SKM-1 treated with dmso at 0.1 percent for 144 hours (cell line): ENCODE results near the gene SPATA6.

Source experiments
- DNase-seq: peaks from one replicate; lab custom pipeline; 2025; ENCODE audit not compliant: unreplicated experiment; lab: John Stamatoyannopoulos, UW

Gene SPATA6

GRCh38 chr1:48258106-48258505, 213.9 kb downstream of the SPATA6 start:
- DNase-seq = no peak

GRCh38 chr1:48254254-48254653, 217.8 kb downstream of the SPATA6 start:
- DNase-seq = no peak

DNA sequence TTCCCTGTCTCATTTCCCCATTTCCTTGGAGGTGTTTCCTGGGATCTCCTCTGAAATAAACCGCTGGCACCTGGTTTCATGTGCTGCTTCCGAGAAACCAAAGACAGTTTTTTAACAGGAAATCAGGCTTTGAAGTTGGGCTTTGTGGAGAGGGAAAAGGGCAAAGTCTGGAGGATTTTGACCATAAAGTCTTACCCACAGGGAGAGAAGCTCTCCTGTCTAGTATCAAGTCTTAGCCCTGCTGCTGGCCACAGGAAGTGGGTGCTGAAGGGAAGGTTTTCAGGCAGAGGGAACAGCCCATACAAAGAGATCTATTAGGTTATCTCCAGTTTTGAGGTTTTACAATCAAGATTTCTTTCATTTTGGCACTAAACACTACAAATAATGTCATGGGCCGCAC, 220.2 kb downstream of the SPATA6 start:
- no peak for DNase-seq

DNA sequence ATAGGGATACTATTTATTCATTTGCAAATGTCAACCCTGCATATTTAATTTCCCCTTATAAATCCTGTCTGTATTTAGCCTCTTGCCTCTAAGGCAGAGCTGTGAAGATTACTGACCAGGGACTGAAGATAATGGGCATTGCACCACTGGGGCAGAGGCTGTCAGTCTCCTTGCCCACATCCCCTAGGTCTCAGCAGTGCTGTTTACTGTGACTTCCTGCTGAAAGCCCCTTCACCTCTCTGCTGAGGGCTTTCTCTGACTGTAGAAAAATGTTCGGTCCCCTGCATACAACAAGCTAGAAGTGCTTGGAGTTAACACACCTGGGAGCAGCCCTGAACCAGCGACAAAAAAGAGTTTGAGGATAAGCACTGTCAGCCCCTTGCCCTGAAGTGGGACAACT, 220.7 kb downstream of the SPATA6 start:
- DNase-seq = no peak

GRCh38 chr1:48250572-48250971, 221.4 kb downstream of the SPATA6 start:
- no peak for DNase-seq

GRCh38 chr1:48249868-48250267, 222.1 kb downstream of the SPATA6 start:
- no peak for DNase-seq

GRCh38 chr1:48248356-48248755, 223.6 kb downstream of the SPATA6 start:
- DNase-seq = no peak

- peak; percentile 30 for DNase-seq
These were observed 225.3 kb downstream of the SPATA6 start for GRCh38 chr1:48246727-48247126.
